Measurements from ENCODE around the gene WNT6.

DNA sequence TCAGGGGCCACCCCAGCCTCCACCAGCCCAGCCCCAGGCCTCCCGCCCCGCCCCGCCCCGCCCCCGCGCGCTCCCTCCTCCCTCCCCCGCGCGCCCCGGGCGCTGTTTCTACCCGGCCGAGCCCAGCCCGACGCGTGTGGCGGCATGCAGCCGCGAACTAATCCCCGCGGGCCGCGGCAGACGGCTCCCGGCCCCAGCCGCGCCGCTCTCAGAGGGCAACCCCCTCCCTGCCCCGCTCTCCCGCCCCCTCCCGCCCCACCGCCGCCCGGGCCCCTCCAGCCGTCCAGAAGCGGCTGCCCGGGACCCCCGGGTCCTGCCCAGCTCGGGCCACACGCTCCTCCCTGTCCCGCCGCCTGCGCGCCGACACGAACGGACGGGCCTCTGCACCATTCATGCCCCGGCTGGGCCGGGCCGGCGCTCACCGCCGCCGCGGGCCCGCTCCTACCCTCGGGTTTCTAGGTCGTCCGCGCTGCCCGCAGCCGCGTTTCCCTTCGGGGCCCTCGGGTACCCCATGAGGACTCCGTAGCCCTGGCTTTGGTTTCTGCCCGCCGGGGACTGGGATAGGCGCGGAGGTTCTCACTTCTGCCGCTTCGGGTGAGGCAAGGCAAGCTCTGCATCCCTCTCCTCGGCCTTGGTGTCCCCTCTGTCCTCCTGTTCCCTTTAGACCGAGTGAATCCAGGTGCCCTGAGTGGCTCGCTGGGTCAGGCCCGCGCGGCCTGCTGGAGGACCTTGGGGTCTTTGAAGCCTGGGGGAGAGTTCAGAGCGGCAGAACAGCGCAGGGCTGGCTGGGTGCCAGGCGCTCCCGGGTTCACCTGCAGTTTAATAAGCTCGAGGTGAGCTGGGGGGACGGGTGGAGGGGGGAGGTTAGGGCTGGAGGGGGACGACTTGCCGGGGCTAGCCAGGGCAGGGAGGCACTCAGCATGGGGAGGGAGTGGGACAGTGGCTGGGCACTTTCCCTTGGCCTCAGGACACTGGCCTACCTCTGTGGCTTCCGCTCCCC, 24.2 kb downstream of the WNT6 start:
- TF ChIP-seq, protein P1, sequence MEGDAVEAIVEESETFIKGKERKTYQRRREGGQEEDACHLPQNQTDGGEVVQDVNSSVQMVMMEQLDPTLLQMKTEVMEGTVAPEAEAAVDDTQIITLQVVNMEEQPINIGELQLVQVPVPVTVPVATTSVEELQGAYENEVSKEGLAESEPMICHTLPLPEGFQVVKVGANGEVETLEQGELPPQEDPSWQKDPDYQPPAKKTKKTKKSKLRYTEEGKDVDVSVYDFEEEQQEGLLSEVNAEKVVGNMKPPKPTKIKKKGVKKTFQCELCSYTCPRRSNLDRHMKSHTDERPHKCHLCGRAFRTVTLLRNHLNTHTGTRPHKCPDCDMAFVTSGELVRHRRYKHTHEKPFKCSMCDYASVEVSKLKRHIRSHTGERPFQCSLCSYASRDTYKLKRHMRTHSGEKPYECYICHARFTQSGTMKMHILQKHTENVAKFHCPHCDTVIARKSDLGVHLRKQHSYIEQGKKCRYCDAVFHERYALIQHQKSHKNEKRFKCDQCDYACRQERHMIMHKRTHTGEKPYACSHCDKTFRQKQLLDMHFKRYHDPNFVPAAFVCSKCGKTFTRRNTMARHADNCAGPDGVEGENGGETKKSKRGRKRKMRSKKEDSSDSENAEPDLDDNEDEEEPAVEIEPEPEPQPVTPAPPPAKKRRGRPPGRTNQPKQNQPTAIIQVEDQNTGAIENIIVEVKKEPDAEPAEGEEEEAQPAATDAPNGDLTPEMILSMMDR (IDR thresholded peaks at IDR 0.05): no peak
- no peak for TF ChIP-seq POLR2AphosphoS5 (IDR thresholded peaks at IDR 0.05)

All from prostate gland (tissue), 2 donors.